Esophagus muscularis mucosa (tissue), 3 donors: ENCODE measurements around the gene YWHAG.

Experiments used
- POLR2AphosphoS5 ChIP-seq, 2 donors: sonication (generic); formaldehyde crosslinking; IDR thresholded peaks; one replicate each; pipeline ENCODE4 v1.6.1; 2017; ENCODE audit warnings: antibody characterized with exemption in 2 of 2
- TF ChIP-seq, protein P1 (sequence below), 3 experiments: fragments of 200-600 bp in 2 of 3; fragments of 450-650 bp in 1 of 3; sonication (generic) in 2 of 3; IDR thresholded peaks; one replicate each; pipeline ENCODE4 v1.5.1; 2017 to 2019; ENCODE audit warnings: antibody characterized with exemption in 3 of 3, mild to moderate bottlenecking in 2 of 3, moderate library complexity in 1 of 3

DNA sequence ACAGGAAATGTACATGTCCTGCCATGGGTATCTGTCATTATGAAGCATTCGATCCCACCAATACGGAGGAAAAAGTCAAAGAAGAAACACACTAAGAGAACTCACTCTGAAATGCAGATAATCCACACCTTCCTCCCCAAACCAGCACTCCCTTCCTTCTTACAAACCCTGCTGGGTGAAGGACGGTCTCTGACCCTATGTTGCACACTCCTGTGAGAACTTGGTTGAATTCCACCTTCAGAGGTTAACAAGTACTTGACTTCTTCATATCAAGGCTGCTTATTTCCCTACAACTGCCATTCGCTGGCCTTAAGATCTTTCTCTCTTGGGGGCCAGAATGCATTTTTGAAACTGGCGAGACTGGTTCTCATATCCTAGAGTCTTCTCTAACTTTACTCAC is 16.6 kb downstream of the YWHAG start:
- no peak for TF ChIP-seq POLR2AphosphoS5 (IDR thresholded peaks at IDR 0.05)
- TF ChIP-seq, protein P1, sequence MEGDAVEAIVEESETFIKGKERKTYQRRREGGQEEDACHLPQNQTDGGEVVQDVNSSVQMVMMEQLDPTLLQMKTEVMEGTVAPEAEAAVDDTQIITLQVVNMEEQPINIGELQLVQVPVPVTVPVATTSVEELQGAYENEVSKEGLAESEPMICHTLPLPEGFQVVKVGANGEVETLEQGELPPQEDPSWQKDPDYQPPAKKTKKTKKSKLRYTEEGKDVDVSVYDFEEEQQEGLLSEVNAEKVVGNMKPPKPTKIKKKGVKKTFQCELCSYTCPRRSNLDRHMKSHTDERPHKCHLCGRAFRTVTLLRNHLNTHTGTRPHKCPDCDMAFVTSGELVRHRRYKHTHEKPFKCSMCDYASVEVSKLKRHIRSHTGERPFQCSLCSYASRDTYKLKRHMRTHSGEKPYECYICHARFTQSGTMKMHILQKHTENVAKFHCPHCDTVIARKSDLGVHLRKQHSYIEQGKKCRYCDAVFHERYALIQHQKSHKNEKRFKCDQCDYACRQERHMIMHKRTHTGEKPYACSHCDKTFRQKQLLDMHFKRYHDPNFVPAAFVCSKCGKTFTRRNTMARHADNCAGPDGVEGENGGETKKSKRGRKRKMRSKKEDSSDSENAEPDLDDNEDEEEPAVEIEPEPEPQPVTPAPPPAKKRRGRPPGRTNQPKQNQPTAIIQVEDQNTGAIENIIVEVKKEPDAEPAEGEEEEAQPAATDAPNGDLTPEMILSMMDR (IDR thresholded peaks at IDR 0.05) = no peak
